GM23338 (cell line): ENCODE data around the gene SLF2. TPM values are rescaled to one million over a fixed set of nuclear protein-coding genes. Genes with fewer than 3 reads are reported as not detected.

Source experiments
- ATAC-seq: fragments of 200-7000 bp; cut with Tn5 transposase; 3 replicates; pipeline ENCODE4 v1.9.1; 2020
- DNase-seq: peaks from one replicate; pipeline ENCODE4 v3.0.0-alpha.2; 2015; ENCODE audit warnings: low spot score
- H2AFZ ChIP-seq: fragments of 200-600 bp; sonication (generic); 2 replicates; pipeline ENCODE4 v1.8.0; 2016; ENCODE audit warnings: antibody characterized with exemption, mild to moderate bottlenecking, moderate library complexity
- H3F3A ChIP-seq: fragments of 200-600 bp; sonication (generic); replicated peaks from 2 replicates; pipeline ENCODE4 v1.8.0; 2017; ENCODE audit warnings: antibody characterized with exemption, mixed run types, low read depth
- H3K27ac ChIP-seq: fragments of 200-600 bp; sonication (generic); 2 replicates; pipeline ENCODE4 v1.6.1; 2016; ENCODE audit warnings: low read depth
- H3K27me3 ChIP-seq: fragments of 200-600 bp; sonication (generic); 2 replicates; pipeline ENCODE4 v1.8.0; 2016; ENCODE audit warnings: mild to moderate bottlenecking, mixed run types, moderate library complexity; ENCODE audit not compliant: insufficient read depth
- H3K36me3 ChIP-seq: fragments of 200-600 bp; sonication (generic); 2 replicates; pipeline ENCODE4 v1.8.0; 2016; ENCODE audit warnings: mild to moderate bottlenecking; ENCODE audit not compliant: insufficient read depth
- H3K4me1 ChIP-seq: fragments of 200-600 bp; sonication (generic); 2 replicates; pipeline ENCODE4 v1.8.0; 2016; ENCODE audit warnings: mild to moderate bottlenecking, moderate library complexity; ENCODE audit not compliant: insufficient read depth
- H3K4me2 ChIP-seq: fragments of 200-600 bp; sonication (generic); 2 replicates; pipeline ENCODE4 v1.7.1; 2017; ENCODE audit warnings: mixed run types
- H3K4me3 ChIP-seq: fragments of 200-600 bp; sonication (generic); 2 replicates; pipeline ENCODE4 v1.6.1; 2016; ENCODE audit warnings: mixed run types
- H3K79me2 ChIP-seq: fragments of 200-600 bp; sonication (generic); replicated peaks from 2 replicates; pipeline ENCODE4 v1.8.0; 2017; ENCODE audit warnings: mild to moderate bottlenecking; ENCODE audit not compliant: insufficient read depth
- H3K9me2 ChIP-seq: fragments of 200-600 bp; sonication (generic); 2 replicates; pipeline ENCODE4 v1.8.0; 2017; ENCODE audit not compliant: insufficient read depth
- H4K20me1 ChIP-seq: fragments of 200-600 bp; sonication (generic); replicated peaks from 2 replicates; pipeline ENCODE4 v1.8.0; 2017; ENCODE audit warnings: mild to moderate bottlenecking; ENCODE audit not compliant: insufficient read depth
- H3K27ac Mint-ChIP-seq: 2 replicates; pipeline ENCODE4 v1.8.0; 2020; ENCODE audit warnings: inconsistent platforms, mild to moderate bottlenecking, moderate library complexity, mixed read lengths
- H3K27me3 Mint-ChIP-seq: 3 replicates; pipeline ENCODE4 v1.8.0; 2022; ENCODE audit warnings: low read depth, mild to moderate bottlenecking, moderate library complexity, mixed read lengths, inconsistent platforms; ENCODE audit not compliant: insufficient read depth, poor library complexity
- H3K36me3 Mint-ChIP-seq: 3 replicates; pipeline ENCODE4 v1.8.0; 2021; ENCODE audit warnings: low read depth, mild to moderate bottlenecking, inconsistent platforms, moderate library complexity, mixed read lengths
- H3K4me1 Mint-ChIP-seq: 3 replicates; pipeline ENCODE4 v1.8.0; 2020; ENCODE audit warnings: mild to moderate bottlenecking, inconsistent platforms, mixed read lengths
- H3K4me3 Mint-ChIP-seq: 3 replicates; pipeline ENCODE4 v1.8.0; 2021; ENCODE audit warnings: moderate library complexity, mild to moderate bottlenecking, inconsistent platforms, mixed read lengths
- H3K9me3 Mint-ChIP-seq: 3 replicates; pipeline ENCODE4 v1.8.0; 2020; ENCODE audit warnings: moderate library complexity, mild to moderate bottlenecking, inconsistent platforms, mixed read lengths
- CTCF ChIP-seq, 2 experiments: fragments of 200-600 bp in 1 of 2; sonication (generic) in 1 of 2; conservative IDR thresholded peaks; 2 replicates each; pipeline versions ENCODE4 v1.5.1 to v1.6.1; 2016 to 2017; ENCODE audit warnings: antibody characterized with exemption in 2 of 2, low read depth in 2 of 2, mild to moderate bottlenecking in 2 of 2, moderate library complexity in 1 of 2
- EZH2 ChIP-seq: fragments of 200-600 bp; sonication (generic); IDR thresholded peaks from one replicate; pipeline ENCODE4 v1.8.0; 2017; ENCODE audit warnings: antibody characterized with exemption, mild to moderate bottlenecking, low read depth; ENCODE audit not compliant: unreplicated experiment
- JUNB ChIP-seq: IDR thresholded peaks from one replicate; pipeline ENCODE4 v1.6.1; 2016; ENCODE audit warnings: antibody characterized with exemption; ENCODE audit not compliant: unreplicated experiment
- NANOG ChIP-seq: IDR thresholded peaks from 2 replicates; pipeline ENCODE4 v1.6.1; 2016; ENCODE audit warnings: antibody characterized with exemption, borderline replicate concordance
- POLR2AphosphoS5 ChIP-seq: IDR thresholded peaks from 2 replicates; pipeline ENCODE4 v1.6.1; 2016; ENCODE audit warnings: antibody characterized with exemption, low read depth
- STAT1 ChIP-seq: IDR thresholded peaks from one replicate; pipeline ENCODE4 v1.6.1; 2016; ENCODE audit warnings: antibody characterized with exemption; ENCODE audit not compliant: unreplicated experiment
- ZNF114 ChIP-seq: fragments of 250-450 bp; sonication (Bioruptor Pico); IDR thresholded peaks from 2 replicates; pipeline ENCODE4 v1.5.0; 2020; ENCODE audit warnings: mild to moderate bottlenecking, moderate library complexity
- ZNF331 ChIP-seq: fragments of 250-450 bp; sonication (Bioruptor Pico); IDR thresholded peaks from 2 replicates; pipeline ENCODE4 v1.5.0; 2020; ENCODE audit warnings: low read depth, mild to moderate bottlenecking, moderate library complexity
- ZNF462 ChIP-seq: fragments of 250-450 bp; sonication (Bioruptor Pico); IDR thresholded peaks from 2 replicates; pipeline ENCODE4 v1.5.0; 2020; ENCODE audit warnings: mild to moderate bottlenecking, moderate library complexity
- polyA plus RNA-seq: library from polyadenylated mRNA; unstranded; fragments of >200 nt; fragmentation: Nextera tagmentation; extraction: Ambion mirVana; gene quantifications from 2 replicates; pipeline ENCODE4 v1.2.1, GENCODE V29; 2016
- total RNA-seq: library from RNA; depleted of rRNA; stranded (reverse); fragments of >200 nt; shearing (Covaris generic); gene quantifications from 2 replicates; pipeline ENCODE4 v1.2.3, GENCODE V29; 2014

Gene SLF2
- total and polyA plus RNA-seq, 2 experiments from 2014 or later: 13.6 to 22.1 TPM

DNA sequence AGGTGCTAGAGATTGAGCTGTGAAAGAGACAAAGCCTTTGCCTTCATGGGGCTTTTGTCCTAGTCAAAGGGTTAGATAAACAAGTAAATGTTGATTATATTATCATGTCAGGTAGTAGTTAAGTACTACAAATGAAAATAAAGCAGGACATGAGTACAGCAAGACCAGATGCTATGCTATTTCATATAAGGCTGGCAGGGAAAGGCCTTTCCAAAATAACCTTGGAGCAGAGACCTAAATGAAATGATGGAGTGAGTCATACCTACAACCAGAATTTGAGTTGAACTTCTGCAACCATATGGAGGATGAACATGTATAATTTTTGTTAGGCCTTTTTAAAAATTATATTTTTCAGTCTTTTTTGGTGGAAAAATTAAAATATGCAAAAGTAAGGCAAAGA is 33.0 kb downstream of the SLF2 start:
- no peak overlapping the region for H2AFZ ChIP-seq
- TF ChIP-seq POLR2AphosphoS5 (no peak), ZNF114 (CRISPR knock-in tag) (no peak), CTCF (conservative IDR thresholded peaks at IDR 0.05; ENCODE audit: low read depth in 2 of 2) (no peak), JUNB (no peak), EZH2 (no peak)
- no peak overlapping the region for H3K4me2 ChIP-seq
- H4K20me1 ChIP-seq: 0 out of 2 replicates have a peak, but pooled peaks cover 4% of the 10 kb centered on the region
- Mint-ChIP-seq H3K27ac (no peak overlapping the region), H3K4me1 (no peaks in the 10 kb centered on the region), H3K36me3 (peaks cover 56% of the 10 kb centered on the region), H3K4me3 (no peak overlapping the region), H3K9me3 (no peaks in the 10 kb centered on the region; the same call in 2 of the 3 replicates), H3K27me3 (no peaks in the 10 kb centered on the region)
- H3K9me2 ChIP-seq: no peaks in the 10 kb centered on the region
- H3K79me2 ChIP-seq: no peaks in the 10 kb centered on the region
- no peaks in the 10 kb centered on the region for H3K27me3 ChIP-seq
- peaks cover 39% of the 10 kb centered on the region for H3K36me3 ChIP-seq
- H3F3A ChIP-seq: no peaks in the 10 kb centered on the region
- no peaks in the 10 kb centered on the region for H3K4me1 ChIP-seq
- H3K27ac ChIP-seq: no peak overlapping the region
- DNase-seq (no peak), ATAC-seq (no peak)
- H3K4me3 ChIP-seq: no peak overlapping the region

DNA sequence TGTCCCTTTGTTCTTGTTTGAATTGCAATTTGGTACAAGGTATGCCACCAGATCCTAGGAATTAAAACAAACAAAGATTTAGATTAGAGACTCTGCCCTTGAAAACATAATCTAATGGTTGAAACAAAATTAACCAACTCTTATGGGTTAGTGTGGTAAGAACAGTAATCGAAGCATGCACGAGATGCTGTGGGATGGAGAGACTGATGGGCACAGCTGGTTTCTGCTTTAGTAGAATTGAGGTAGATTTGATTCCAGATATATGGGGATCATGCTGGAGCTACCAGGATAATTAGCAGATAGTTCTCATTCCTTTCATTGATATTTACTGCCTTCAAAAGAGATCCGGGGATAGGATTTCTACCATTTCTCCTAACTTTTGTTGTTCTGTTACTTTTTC is 36.2 kb downstream of the SLF2 start:
- H3K4me2 ChIP-seq: no peak overlapping the region
- Mint-ChIP-seq H3K27me3 (no peaks in the 10 kb centered on the region), H3K27ac (no peak overlapping the region), H3K36me3 (peaks cover 47% of the 10 kb centered on the region; the same call in 2 of the 3 replicates), H3K9me3 (no peaks in the 10 kb centered on the region), H3K4me1 (no peaks in the 10 kb centered on the region), H3K4me3 (no peak overlapping the region)
- H3K9me2 ChIP-seq: no peaks in the 10 kb centered on the region
- TF ChIP-seq NANOG (no peak), JUNB (no peak), ZNF114 (CRISPR knock-in tag) (no peak), STAT1 (no peak), ZNF331 (CRISPR knock-in tag) (no peak), ZNF462 (CRISPR knock-in tag) (no peak)
- no peak for ATAC-seq
- H3K27ac ChIP-seq: no peak overlapping the region
- H4K20me1 ChIP-seq: peaks cover 4% of the 10 kb centered on the region; the same call in 1 of the 2 replicates
- no peaks in the 10 kb centered on the region for H3F3A ChIP-seq
- no peaks in the 10 kb centered on the region for H3K4me1 ChIP-seq
- no peak for DNase-seq
- no peaks in the 10 kb centered on the region for H3K27me3 ChIP-seq
- no peaks in the 10 kb centered on the region for H3K79me2 ChIP-seq
- H2AFZ ChIP-seq: no peak overlapping the region
- no peak overlapping the region for H3K4me3 ChIP-seq
- H3K36me3 ChIP-seq: peaks cover 45% of the 10 kb centered on the region
